Ectodermal cell (in vitro differentiated cells): ENCODE results near the gene PRDX3.

Source experiments
- H3K27ac ChIP-seq: 2 replicates; pipeline ENCODE4 v1.7.0; 2013; ENCODE audit warnings: mild to moderate bottlenecking, low read depth, low read length; ENCODE audit not compliant: insufficient read depth, poor library complexity, severe bottlenecking
- H3K27me3 ChIP-seq: 2 replicates; pipeline ENCODE4 v1.7.0; 2013; ENCODE audit warnings: mild to moderate bottlenecking, low read length; ENCODE audit not compliant: insufficient read depth, control insufficient read depth, poor library complexity, severe bottlenecking
- H3K36me3 ChIP-seq: one replicate; pipeline ENCODE4 v1.7.0; 2013; ENCODE audit warnings: low read length; ENCODE audit not compliant: control insufficient read depth, insufficient read depth
- H3K4me1 ChIP-seq: one replicate; pipeline ENCODE4 v1.7.0; 2013; ENCODE audit warnings: low read length; ENCODE audit not compliant: control insufficient read depth, insufficient read depth
- H3K4me3 ChIP-seq: 2 replicates; pipeline ENCODE4 v1.7.0; 2013; ENCODE audit warnings: low read depth, low read length, control low read depth; ENCODE audit not compliant: insufficient read depth
- H3K9me3 ChIP-seq: 2 replicates; pipeline ENCODE4 v1.7.0; 2013; ENCODE audit warnings: mild to moderate bottlenecking, low read length, moderate library complexity; ENCODE audit not compliant: control insufficient read depth
- WGBS, 2 experiments: methylation state at CpG; one replicate each; pipeline ENCODE4 v1.1.7; 2013; ENCODE audit warnings: missing lambda C conversion rate in 2 of 2; 5-methylcytosine and 5-hydroxymethylcytosine counted together

The PRDX3 gene

DNA sequence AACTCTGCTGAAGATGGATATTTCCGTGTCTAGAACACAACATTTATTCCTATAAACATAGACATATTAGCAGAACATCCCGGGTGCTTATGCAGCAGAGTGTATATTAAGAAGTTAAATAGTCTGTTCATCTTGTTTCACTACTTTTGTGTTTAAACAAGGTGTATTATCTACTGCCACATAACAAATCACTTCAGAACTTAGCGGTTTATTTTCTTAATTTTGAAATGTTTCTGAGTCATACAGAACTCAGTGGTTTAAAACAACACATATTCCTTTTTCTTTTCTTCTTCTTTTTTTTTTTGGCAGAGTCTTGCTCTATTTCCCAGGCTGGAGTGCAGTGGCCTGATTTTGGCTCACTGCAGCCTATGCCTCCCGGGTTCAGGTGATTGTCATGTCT is 48.9 kb downstream of the PRDX3 start:
- Histone ChIP-seq H3K36me3 (peaks cover 55% of the 10 kb centered on the region), H3K27ac (no peak overlapping the region), H3K9me3 (no peaks in the 10 kb centered on the region), H3K27me3 (no peaks in the 10 kb centered on the region), H3K4me3 (no peak overlapping the region), H3K4me1 (no peaks in the 10 kb centered on the region)
- 92 to 98% methylated on average over 3 of the region's 4 CpGs for WGBS, 2 experiments

DNA sequence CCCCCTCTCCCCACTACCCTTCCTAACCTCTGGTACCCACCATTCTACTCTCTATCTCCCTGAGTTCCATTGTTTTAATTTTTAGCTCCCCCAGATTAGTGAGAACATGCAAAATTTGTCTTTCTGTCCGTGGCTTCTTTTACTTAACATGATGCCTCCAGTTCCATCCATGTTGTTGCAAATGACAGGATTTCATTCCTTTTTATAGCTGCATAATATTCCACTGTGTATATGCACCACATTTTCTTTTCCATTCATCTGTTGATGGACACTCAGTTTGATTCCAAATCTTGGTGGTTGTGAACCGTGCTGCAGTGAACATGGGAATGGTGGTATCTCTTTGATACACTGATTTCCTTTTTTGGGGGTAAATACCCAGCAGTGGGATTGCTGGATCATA is 52.7 kb downstream of the PRDX3 start:
- 95 to 98% methylated on average over 2 of the region's 2 CpGs for WGBS, 2 experiments
- Histone ChIP-seq H3K4me3 (no peak overlapping the region), H3K27me3 (no peaks in the 10 kb centered on the region), H3K27ac (no peak overlapping the region), H3K4me1 (no peaks in the 10 kb centered on the region), H3K36me3 (peaks cover 56% of the 10 kb centered on the region), H3K9me3 (no peaks in the 10 kb centered on the region)

DNA sequence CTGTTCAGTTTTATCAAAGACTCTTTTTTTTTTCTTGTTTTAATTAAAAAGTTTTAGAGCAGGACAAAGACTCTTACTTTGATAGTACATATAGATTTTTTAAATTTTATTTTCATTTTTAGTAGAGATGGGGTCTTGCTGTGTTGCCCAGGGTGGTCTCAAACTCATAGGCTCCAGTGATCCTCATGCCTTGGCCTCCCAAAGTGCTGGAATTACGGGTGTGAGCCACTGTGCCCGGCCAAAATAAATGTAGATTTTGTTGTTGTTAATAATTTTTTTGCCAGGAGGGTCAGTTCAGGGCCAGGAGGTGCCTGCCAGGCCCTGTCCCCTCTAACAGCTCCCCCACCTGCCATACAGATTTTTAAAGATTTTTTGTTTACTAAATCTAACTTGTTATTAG is 57.7 kb downstream of the PRDX3 start:
- WGBS, 2 experiments = 83 to 91% methylated on average over 2 of the region's 2 CpGs
- no peaks in the 10 kb centered on the region for H3K27me3 ChIP-seq
- H3K36me3 ChIP-seq = peaks cover 31% of the 10 kb centered on the region
- H3K9me3 ChIP-seq = no peaks in the 10 kb centered on the region
- H3K4me3 ChIP-seq = no peak overlapping the region
- H3K27ac ChIP-seq = no peak overlapping the region
- H3K4me1 ChIP-seq = no peaks in the 10 kb centered on the region

DNA sequence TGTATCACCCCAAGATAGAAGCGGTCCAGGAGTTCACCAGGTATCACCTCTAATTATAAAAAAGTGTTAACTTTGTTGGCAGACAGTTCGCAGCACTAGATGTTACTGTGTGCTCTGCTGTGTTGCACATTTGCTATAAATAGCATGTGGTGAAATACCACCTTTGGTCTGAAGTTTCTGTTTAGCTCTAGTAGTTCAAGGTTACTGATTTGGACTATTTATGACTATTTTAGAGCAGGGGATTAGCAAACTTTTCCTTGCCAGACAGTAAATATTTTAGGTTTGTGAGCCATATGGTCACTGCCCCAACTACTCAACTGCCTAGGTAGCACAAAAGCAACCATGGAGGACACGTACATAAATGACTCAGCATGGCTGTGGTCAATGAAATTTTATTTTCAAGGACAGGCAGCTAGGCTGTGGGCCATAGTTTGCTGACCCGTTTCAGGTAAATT is 58.2 kb downstream of the PRDX3 start:
- WGBS, 2 experiments = 97 to 99% methylated on average over 3 to 4 of the region's 4 CpGs

DNA sequence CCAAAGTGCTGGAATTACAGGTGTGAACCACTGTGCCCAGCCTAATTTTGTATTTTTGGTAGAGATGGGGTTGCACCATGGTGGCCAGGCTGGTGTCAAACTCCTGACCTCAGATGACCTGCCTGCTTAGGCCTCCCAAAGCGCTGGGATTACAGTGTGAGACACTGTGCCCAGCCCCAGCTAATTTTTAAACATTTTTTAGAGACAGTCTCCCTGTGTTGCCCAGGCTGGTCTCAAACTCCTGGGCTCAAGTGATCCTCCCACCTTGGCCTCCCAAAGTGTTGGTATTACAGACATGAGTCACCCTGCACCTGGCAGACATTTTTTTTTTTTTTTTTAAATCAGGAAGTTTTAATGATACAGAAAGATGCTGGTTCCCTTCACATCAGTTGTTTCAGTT is 59.2 kb downstream of the PRDX3 start:
- Histone ChIP-seq H3K27ac (no peak overlapping the region), H3K36me3 (peaks cover 37% of the 10 kb centered on the region), H3K4me1 (no peaks in the 10 kb centered on the region), H3K4me3 (no peak overlapping the region), H3K27me3 (no peaks in the 10 kb centered on the region), H3K9me3 (no peaks in the 10 kb centered on the region)
- 88 to 89% methylated on average over 1 of the region's 1 CpG for whole genome bisulfite sequencing, 2 experiments

More for the DNA sequence above, 58.2 kb downstream of the PRDX3 start:
- no peaks in the 10 kb centered on the region for H3K4me1 ChIP-seq
- H3K27me3 ChIP-seq = no peaks in the 10 kb centered on the region
- H3K9me3 ChIP-seq = no peaks in the 10 kb centered on the region
- no peak overlapping the region for H3K27ac ChIP-seq
- peaks cover 29% of the 10 kb centered on the region for H3K36me3 ChIP-seq
- no peak overlapping the region for H3K4me3 ChIP-seq

DNA sequence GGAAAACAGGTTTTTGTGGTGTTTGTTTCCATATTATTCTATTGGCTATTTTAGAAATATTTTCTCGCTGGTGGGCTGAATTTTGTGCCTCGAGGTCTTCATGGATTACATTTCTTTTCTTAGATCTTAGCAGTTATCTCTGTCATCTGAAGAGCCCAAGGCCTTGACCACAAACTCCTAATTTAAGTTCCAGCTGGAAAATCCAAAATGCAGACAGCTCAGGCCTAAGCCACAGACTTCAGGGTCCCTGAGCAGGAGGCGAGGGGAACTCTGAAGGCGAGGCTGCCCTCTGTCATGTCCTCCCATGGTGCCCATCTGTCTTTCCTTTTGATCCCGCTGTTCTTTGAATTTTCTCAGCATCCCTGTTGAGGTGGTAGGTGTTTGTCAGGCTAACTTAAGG is 60.4 kb downstream of the PRDX3 start:
- no peaks in the 10 kb centered on the region for H3K9me3 ChIP-seq
- no peak overlapping the region for H3K4me3 ChIP-seq
- H3K4me1 ChIP-seq = no peaks in the 10 kb centered on the region
- no peaks in the 10 kb centered on the region for H3K27me3 ChIP-seq
- peaks cover 43% of the 10 kb centered on the region for H3K36me3 ChIP-seq
- WGBS, 2 experiments = 89 to 92% methylated on average over 5 of the region's 5 CpGs
- H3K27ac ChIP-seq = no peak overlapping the region
